GM19372 (cell line): Measurements from ENCODE around the gene TST.
A peak's percentile ranks its signal among the peaks of the same experiment; 100 is the strongest.

Source experiments
- ATAC-seq: cut with Tn5 transposase; IDR thresholded peaks from one replicate; pipeline ENCODE4 v1.9.1; 2021; ENCODE audit warnings: mild to moderate bottlenecking, low read depth, moderate library complexity; ENCODE audit not compliant: unreplicated experiment

TST gene

DNA sequence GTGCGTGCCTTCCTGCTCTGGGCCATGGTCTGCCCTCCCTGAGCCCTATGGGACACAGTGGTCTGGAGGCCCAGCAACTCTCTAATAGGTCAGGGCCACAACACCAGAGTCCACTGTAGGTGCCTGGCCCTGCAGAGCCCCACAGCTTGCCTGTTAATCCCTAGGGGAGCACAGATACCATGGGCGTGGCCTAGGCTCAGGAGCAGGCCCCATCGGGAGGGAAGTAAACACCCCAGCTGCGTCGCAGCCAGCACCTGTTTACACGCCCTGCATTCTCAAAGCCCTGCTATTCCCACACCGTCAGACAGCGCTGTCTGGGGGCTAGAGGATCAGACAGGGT is 34.8 kb upstream of the TST start:
- no peak for ATAC-seq

DNA sequence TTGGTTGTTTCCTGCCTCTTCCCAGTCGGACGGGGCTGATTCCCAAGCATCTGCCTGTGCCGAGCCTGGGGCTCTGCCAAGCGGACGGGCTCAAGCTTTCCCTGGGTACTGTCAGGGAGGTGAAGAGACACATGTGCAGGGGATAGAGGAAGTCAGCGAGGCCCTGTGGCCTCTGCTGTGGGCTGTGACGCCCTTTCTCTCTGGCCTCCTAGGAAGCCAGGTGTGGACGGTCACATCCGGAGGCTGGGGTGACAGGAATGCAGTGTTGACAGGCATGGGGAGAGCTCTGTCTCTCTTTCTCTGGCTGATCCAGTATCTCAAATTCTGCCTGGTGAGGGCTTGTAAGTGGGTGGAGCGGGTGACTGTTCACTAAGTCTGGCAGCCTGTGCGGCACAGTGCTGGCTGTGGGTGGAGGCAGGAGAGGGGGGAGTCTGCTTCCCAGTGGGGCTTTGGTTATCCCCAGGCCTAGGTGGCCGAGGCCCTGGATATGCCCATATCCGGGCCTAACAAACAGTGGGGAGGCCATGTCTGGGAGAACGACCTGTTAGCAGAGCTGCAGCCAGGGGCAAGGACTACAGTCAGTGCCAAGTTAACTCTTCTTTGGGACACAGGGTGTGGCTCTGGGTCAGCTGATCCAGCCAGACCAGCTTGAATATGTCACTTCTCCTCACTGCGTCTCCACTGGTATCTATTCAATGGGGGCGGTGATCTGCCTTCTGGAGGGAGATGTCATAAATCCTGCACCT is 34.2 kb upstream of the TST start:
- no peak for ATAC-seq

DNA sequence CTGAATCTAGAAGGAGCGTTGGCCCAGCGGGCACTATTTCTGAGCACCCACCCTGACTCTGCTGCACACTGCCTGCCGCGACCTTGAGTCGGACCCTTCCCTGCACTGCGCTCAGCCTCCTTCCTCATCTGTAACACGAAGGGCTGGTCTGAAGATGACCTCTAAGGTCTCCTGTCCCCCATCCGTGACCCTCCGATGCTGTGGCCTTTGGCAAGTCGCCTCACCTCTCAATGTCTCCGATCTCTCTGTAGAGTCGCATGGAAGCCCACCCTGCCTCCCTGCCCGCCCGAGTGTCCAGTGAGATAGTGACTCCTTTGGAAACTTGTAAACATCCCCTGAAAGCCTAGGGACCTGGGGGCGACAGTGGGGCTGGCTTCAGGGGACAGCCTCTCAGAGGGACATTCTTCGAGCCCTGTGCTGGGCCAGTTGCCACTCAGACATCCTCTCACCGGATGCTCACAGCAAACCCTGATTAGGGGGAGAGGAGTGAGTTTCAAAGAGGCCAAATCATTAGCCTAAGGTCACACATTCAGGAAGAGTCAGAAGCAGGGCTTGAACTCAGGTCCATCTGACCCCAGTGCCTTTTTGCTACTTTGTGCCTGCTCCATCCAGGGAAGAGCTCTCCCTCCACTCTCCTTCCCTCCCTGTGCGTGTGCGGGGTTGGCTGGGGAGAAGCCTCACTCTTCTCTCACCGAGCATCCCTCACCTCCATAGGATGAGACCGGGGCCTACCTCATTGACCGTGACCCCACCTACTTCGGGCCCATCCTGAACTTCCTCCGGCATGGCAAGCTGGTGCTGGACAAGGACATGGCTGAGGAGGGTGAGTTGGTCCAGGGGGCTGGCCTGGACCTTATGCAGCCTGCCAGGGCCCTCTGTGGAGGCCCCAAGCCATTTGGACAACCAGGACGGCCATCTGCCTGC is 33.4 kb upstream of the TST start:
- ATAC-seq = no peak

DNA sequence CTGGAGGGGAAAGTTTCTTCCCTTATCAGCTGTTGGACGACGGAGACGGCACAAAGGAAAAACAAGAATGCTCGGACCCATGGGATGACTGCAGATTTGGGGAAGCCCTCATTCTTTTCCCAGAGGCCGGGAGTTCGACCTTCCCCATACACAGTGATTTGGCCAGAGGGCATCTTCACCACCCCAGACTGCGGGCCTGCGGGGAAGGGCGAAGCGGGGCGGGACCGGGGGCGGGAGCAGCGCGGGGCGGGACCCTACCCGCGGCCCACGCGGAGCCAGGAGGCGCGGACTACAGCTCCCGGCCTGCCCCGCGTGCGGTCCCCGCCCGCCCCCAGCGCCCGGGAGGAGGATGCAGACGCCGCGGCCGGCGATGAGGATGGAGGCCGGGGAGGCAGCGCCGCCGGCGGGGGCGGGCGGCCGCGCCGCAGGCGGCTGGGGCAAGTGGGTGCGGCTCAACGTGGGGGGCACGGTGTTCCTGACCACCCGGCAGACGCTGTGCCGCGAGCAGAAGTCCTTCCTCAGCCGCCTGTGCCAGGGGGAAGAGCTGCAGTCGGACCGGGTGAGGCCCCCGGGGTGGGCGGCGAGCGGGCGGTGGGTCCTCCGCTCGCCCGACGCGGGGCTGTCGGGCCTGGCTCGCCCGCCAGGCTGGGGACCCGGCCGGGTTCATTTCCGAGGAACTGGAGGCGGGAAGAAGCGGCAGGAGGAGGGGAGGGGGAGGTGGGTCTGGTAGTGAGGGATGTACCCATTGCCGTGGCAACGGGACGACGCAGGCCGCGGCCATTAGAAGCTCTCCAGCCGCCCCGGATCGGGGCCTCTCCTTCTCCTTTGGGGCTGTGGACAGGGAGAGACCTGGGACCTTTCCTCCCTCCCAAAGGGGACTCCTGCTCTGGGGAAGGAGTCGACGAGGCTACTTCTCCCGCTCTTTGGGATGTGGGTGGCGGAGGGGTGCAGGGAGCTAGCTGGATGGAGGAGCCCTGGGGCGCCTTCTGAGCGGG is 32.4 kb upstream of the TST start, which contains the start of gene KCTD17:
Gene KCTD17 (plus strand): TSS at position 352 of the 995 bp plus-strand sequence. CDS start 19 bp downstream, at position 371.
- peak; percentile 72 for ATAC-seq

DNA sequence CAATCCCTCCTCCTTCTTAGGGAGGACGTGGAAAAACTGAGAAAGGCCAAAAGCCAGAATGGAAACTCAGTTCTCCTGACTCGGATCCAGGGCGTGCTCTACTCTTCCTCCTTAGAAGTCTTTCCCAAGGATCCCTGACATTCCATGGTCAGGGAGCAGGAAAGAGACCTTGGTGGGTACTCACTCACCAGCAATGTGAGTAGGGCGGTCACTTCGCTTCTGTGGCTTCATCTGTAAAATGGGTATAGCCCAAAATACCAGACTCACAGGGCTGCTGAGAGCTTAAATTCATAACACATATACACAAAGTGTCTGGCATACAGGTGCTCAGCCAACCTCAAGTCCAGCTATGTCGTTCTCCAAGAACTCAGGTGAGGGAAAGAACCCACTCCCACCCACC is 31.7 kb upstream of the TST start:
- ATAC-seq = no peak

DNA sequence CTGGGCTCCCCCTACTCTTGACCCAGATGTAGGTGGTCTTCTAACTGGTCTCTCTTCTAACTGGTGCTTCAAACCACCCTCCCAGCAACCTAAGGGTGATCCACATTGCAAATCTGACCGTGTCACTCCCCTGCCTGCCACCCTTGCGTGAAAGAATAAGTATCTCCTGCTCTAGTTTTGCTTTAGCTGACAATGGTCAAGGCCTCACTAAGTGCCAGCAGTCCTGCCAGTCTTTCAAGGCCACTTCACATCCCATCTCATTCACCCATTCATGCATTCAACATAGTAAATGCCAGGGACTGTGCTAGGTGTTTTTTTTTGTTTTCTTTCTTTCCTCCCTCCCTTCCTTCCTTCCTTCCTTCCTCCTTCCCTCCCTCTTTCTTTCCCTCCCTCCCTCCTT is 30.0 kb upstream of the TST start:
- no peak for ATAC-seq

DNA sequence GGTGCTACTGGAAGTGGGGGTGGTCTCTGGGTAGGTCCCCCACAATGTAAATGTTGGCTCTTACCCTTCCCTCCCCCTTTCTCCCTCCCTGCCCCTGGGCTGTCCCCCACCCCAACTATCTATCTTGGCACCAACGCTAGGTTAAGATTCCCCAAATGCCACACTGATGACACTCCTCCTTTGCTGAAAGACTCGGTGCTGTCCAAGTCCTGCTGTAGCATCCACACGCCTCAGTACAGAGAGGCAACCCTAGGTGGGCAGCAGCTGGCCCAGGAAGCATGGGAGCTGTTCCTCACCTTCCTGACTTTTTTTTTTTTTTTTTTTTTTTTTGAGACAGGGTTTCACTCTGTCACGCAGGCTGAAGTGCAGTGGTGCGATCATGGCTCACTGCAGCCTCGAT is 28.9 kb upstream of the TST start:
- no peak for ATAC-seq

DNA sequence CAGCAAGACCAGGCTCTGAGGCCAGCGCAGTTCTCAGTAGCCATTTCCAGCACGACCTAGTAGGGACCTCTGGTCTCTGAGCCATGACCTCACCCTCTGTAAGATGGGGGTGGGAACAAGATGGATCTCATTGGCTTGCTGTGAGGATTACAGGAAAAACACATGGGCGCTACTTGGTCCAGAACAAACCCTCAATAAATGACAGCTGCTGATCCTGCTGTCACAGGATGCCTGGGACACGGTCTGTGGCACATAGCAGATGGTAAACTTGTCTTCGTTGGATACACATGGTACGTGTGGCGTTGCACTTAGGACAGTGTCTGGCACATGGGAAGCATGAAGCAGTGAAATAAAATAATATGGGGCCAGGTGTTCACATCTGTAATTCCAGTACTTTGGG is 27.8 kb upstream of the TST start:
- no peak for ATAC-seq

DNA sequence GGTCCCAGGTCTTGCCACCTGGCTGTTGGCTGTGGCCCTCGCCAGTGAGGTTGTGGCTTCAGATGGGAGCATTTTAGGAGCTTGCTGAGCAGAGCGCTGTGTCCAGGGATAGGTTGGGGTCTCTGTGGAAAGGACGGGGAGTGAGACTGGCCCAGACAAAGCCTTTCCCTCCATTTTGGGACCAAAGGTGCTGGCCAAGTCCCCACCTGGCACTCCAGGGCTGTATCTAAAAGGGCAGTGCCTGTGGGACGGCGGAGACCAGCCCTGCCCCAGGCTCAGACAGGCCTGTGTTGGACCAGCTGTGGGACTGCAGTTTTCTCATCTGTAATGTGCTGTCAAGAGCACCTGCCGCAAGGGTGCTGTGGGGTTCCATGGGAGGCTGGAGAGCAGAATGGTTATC is 27.3 kb upstream of the TST start:
- ATAC-seq = no peak

DNA sequence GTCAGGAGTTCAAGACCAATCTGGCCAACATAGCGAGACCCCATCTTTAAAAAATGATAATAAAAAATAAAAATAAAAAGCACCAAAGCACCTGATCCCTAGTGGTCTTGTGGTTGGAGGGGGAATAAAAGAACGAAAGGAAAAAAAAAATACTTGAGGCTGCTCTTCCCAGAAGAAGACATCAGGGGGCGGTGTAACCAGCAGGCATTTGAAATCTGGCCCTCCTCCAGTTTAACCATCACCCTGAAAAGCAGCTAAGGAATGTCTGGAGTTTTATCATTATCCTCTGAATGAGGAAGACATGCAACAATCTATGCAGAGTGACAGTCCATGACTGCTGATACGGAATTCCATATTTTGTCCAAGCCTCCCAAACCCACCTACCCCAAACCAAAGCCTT is 26.7 kb upstream of the TST start:
- no peak for ATAC-seq

DNA sequence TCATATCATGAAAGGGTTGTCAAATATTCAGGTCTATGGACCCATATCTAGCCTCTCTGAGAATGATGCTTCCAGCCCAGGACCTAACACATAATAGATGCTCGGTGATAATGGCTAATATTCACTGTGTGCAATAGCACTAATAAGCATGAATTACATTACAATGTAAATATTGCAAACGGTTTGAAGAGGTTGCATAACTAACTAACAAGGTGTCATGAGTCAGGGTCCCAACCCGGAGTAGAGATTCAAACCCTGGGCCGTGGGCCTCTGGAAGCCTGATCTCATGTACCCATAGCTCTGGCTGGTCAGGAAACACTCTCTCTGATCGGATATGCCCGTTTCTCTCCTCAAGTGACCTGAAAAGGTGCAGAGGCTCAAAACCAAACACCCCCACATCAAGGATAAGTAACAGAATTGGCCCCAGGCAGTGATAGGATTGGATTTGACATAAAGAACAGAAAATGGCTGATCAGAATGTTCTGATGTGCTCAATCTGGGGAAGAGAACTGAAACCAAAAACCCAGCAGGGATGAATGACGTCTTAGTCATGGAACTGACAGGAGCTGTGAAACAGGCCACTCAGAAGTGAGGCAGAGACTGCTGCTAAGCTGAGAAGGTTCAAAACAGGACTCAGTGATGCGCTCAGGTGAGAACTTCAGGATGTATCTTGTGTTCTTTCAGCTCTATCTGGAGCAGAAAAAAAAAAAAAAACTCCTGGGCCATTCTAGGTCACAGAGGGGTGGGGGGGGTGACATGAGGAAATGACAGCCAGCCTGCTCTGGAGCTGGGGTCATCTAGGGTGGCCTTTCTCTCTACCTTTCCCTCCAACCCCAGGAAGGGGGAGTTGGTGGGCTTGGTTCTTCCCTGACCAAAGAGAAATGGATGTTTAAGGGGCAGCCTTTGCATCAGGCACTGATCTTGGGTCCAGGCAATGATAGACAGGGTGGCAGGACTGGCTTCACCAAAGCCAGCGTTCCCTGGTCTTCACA is 25.7 kb upstream of the TST start:
- no peak for ATAC-seq

DNA sequence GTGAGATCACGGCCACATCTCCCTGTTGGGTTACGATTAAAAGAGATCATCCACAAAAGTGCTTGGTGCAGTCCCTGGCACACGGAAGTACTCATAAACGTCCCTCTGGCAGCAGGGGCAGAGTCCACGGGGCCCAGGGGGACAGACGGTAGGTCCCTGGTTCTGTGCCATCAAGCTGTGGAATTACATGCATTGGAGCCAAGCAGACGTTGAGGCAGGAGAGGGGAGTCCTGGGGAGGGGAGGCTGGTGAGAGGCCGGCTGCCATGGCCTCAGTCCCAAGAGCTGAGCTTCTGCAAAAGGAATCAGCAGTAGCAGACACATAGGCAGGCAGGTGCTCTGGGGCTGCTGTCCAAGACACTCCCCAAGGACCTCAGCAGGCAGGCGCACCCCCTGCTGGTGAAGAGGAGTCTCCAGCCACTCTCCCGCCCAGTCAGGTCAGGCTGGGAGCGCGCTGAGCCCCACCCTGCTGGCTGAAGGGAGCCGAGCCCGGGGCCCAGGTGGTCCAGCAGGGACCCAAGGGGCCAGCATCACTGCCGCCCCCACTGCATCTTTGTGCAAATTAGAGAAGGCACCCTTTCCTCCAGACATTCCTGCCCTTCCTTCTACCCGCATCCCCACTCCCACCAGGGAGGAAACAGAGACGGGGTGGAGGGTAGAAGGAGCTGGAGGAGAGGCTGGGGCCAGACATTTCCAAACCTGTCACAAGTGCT is 24.7 kb upstream of the TST start:
- no peak for ATAC-seq

DNA sequence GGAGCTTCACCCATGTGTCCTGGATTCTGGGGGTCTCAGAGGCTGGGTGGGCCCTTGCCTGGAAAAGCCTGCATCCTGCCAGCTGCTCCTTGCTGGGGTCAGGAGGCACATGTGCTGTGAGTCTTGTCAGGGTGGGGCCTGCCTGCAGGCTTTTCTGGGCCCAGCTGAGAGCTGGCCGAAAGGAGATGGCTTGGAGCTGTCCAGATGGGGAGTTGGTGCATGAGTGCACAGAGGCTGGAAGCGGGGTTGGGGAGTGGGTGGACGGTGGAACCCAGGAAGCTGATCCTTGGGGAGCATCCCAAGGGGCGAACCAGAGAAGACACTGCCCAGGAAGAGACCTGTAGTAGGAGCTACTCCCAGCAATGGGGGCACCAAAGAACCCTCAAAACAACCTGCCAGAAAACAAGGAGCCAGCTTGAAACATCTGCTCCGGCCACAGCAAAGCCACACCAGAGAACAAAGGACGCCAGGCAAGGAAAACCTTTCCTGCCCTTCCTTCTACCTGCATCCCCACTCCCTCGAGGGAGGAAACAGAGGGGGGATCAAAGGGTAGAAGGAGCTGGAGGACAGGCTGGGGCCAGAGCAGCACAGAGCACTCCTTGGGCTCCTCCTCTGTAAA is 24.1 kb upstream of the TST start:
- ATAC-seq = no peak

DNA sequence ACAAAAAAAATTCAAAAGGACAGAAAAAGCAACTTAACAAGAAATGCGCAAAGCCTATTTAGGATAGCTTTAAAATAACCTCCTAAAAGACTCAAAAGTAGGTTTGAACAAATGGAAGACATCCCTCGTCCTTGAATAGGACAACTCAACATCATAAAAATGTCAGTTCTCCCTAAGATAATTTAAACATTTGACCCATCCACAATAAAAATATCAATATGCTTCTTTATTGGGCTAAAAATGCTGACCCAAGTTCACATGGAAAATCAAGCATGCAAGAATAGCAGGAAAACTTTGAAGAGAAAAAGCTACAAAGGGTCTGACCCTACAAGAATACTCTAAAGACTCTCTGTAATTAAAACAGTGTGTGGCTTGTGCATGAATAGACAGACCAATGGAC is 20.2 kb upstream of the TST start:
- ATAC-seq = no peak

DNA sequence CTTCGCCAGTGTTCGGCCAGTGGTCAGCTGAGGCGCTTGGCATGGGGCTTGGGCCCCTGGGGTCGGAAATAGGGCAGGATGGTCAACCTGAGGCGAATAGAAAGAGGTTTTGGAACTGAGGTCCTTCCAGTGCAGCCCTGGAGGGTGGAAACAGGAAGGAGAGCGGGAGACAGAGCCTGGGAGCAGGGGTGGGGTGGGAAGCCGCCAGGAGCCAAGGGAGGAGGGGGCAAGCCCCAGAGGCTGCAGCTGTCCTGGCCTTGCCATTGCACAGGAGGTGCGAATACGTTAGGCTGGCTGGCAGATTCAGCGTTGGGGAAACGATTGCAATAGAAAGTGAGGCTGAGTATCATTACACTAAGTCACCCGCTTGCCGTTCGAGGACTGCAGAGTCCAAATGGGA is 18.4 kb upstream of the TST start:
- no peak for ATAC-seq

DNA sequence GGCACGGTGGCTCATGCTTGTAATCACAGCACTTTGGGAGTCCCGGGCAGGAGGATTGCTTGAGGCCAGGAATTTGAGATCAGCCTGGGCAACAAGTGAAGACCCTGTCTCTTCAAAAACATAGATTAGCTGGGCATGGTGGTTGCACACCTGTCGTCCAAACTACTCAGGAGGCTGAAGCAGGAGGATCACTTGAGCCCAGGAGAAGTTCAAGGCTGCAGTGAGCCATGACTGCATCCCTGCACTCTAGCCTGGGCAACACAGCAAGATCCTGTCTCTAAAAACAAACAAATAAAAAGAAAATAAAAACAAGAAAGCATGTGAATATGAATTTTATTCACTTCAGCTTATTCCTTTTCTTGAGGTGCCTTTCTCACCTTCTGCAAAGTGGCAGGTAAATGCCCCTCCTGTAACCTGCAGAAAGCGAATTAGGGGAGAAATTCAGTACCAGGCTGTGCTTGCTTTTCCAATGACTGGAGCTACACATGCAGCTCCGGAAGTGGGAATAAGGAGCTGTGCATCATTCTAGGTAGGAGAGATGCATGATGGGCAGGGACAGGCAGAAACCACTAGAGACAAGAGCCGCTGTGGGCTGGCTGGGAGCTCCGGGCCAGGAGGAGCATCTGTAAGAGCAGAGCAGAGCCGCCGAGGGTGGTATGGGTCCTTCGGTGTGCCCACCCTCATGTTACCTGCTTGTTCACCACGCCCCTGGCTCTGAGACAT is 17.6 kb upstream of the TST start:
- ATAC-seq = no peak

DNA sequence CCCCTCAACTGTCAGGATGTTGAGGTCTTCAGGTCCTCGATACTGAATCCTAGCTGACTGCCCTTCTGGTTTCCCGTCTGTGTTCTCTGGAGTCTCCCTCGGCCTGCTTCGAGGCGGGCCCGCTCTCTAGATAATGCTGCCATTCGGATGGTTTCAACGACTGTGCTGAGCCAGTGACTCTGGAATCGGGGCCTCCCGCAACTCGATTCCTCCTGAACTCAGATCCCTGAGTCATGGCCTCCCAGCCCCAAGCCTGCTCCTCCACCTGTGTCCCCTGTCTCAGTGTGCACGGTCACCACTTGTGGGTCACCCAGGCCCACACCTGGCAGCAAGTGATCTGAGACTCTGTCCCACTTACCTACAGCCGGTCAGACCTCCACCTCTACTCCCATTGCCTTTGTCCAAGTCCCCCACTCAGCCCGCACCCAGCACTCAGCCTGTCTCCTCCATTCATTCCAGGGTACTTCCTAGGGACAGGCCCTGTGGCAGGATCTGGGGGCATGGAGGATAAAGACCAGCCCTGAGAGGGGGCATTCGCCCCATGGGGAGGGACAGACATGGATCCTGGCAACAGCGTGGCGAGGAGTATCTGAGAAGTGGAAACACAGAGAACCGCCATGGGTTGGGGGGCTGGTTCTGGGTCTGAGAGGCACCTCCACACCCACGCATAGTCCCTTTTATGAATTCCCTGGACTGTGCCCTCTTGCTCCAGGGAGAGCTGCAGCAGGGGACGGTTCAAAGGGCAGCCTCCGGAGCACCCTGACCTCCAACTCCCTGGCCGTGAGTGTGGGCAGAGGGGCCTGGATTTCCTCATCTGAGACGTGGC is 14.6 kb upstream of the TST start:
- ATAC-seq = no peak
